ENCODE measurements around the gene RSBN1.

Gene RSBN1

DNA sequence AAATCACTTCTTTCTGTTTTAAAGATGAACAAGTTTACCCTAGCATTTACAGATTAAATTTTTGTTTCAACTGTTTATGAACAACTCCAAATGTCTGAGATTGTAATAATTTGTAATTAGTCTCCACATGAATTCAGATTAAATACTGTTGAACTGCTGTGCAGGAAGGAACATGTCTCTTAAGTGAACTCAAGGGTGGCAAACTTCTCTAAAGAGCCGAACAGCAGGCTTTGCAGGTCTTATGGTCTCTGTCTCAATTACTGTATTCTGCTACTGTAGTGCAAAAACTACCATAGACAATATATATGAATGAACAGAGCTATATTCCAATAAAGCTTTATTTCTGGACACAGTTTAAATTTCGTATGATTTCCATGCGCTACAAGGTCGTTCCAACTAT, 6.6 kb downstream of the RSBN1 start:
- Histone ChIP-seq H3K9ac (ENCODE audit: low read length) (no peak overlapping the region), H3K79me2 (ENCODE audit: insufficient read depth, low read length) (peaks cover 98% of the 10 kb centered on the region), H3K27ac (ENCODE audit: low read depth, low read length, poor library complexity, severe bottlenecking) (no peak overlapping the region), H4K20me1 (ENCODE audit: insufficient read depth, low read length) (0 out of 2 replicates have a peak, but pooled peaks cover 3% of the 10 kb centered on the region), H3K36me3 (ENCODE audit: insufficient read depth, low read length) (peaks cover 13% of the 10 kb centered on the region), H2AFZ (ENCODE audit: low read length) (no peak overlapping the region), H3K9me3 (ENCODE audit: low read length) (no peaks in the 10 kb centered on the region; the same call in 1 of the 2 replicates), H3F3A (ENCODE audit: insufficient read depth, low read length) (no peaks in the 10 kb centered on the region), H3K4me1 (ENCODE audit: insufficient read depth, low read length, severe bottlenecking) (peaks cover 32% of the 10 kb centered on the region), H3K27me3 (ENCODE audit: insufficient read depth, low read length) (no peaks in the 10 kb centered on the region), H3K4me3 (ENCODE audit: low read depth, low read length, poor library complexity, severe bottlenecking) (no peak overlapping the region), H3K4me2 (ENCODE audit: low read length) (0 out of 2 replicates have a peak overlapping the region, but pooled peaks have one; percentile 7), H3K9me2 (ENCODE audit: low read depth, low read length) (no peaks in the 10 kb centered on the region)
- TF ChIP-seq EZH2 (IDR thresholded peaks at IDR 0.05; ENCODE audit: borderline replicate concordance, low read length), result no peak
- TF ChIP-seq, protein P1, sequence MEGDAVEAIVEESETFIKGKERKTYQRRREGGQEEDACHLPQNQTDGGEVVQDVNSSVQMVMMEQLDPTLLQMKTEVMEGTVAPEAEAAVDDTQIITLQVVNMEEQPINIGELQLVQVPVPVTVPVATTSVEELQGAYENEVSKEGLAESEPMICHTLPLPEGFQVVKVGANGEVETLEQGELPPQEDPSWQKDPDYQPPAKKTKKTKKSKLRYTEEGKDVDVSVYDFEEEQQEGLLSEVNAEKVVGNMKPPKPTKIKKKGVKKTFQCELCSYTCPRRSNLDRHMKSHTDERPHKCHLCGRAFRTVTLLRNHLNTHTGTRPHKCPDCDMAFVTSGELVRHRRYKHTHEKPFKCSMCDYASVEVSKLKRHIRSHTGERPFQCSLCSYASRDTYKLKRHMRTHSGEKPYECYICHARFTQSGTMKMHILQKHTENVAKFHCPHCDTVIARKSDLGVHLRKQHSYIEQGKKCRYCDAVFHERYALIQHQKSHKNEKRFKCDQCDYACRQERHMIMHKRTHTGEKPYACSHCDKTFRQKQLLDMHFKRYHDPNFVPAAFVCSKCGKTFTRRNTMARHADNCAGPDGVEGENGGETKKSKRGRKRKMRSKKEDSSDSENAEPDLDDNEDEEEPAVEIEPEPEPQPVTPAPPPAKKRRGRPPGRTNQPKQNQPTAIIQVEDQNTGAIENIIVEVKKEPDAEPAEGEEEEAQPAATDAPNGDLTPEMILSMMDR (IDR thresholded peaks at IDR 0.05; ENCODE audit: low read length), result no peak

DNA sequence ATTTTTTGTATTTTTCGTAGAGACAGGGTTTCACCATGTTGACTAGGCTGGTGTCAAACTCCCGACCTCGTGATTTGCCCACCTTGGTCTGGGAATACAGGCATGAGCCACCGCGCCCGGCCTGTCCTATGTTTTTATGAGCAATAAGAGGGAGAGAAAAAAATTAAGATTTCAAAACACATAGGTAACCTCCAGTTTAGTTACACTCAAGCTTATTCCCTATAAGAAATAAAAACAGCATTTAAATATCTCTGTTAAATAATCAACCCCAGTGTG, 7.1 kb downstream of the RSBN1 start:
- Histone ChIP-seq H3K27me3 (ENCODE audit: insufficient read depth, low read length) (no peaks in the 10 kb centered on the region), H3K4me2 (ENCODE audit: low read length) (no peak overlapping the region), H2AFZ (ENCODE audit: low read length) (no peak overlapping the region), H3K9ac (ENCODE audit: low read length) (no peak overlapping the region), H3K9me3 (ENCODE audit: low read length) (no peaks in the 10 kb centered on the region; the same call in 1 of the 2 replicates), H3K4me3 (ENCODE audit: low read depth, low read length, poor library complexity, severe bottlenecking) (no peak overlapping the region), H3F3A (ENCODE audit: insufficient read depth, low read length) (no peaks in the 10 kb centered on the region), H3K4me1 (ENCODE audit: insufficient read depth, low read length, severe bottlenecking) (peaks cover 28% of the 10 kb centered on the region), H4K20me1 (ENCODE audit: insufficient read depth, low read length) (0 out of 2 replicates have a peak, but pooled peaks cover 3% of the 10 kb centered on the region), H3K36me3 (ENCODE audit: insufficient read depth, low read length) (peaks cover 13% of the 10 kb centered on the region), H3K27ac (ENCODE audit: low read depth, low read length, poor library complexity, severe bottlenecking) (no peak overlapping the region), H3K79me2 (ENCODE audit: insufficient read depth, low read length) (peaks cover 98% of the 10 kb centered on the region), H3K9me2 (ENCODE audit: low read depth, low read length) (no peaks in the 10 kb centered on the region)
- TF ChIP-seq, protein P1 (IDR thresholded peaks at IDR 0.05; ENCODE audit: low read length), result no peak
- no peak for TF ChIP-seq EZH2 (IDR thresholded peaks at IDR 0.05; ENCODE audit: borderline replicate concordance, low read length)

DNA sequence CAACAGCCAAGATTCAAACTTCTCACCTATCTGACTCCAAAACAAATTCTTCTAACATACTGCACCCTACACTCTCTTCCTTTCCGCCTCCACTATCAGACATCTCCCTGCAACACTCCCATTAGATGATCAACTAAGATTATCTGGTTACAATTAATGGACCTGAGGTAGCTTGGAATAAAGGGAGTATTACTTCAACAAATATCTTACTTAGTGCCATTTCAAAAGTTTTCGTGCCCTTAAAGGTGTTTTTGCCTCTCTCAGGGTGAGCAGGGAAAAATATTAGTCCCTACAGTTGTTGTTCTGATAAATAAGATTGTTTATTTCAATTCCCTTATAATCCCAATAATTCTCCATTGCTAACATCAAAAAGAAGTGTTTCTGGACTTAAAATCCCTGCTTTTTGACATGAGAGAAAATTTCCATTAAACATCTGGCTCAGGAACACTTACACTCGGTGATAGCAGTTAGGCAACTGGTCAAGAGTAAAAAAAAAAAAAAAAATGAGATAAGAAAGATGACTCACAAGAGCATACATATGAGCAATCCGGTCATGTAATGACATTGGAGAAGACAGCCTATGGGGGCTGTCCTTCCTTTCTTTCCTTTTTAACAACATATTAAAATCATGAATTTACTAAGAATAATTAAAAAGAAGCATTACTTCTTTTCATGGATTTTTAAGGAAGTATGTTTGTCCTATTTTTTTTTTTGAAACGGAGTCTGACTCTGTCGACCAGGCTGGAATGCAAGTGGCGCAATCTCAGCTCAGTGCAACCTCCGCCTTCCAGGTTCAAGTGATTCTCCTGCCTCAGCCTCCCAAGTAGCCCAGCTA, 7.6 kb downstream of the RSBN1 start:
- Histone ChIP-seq H3K27ac (ENCODE audit: low read depth, low read length, poor library complexity, severe bottlenecking) (no peak overlapping the region), H3K9me3 (ENCODE audit: low read length) (no peaks in the 10 kb centered on the region; the same call in 1 of the 2 replicates), H3K9ac (ENCODE audit: low read length) (no peak overlapping the region), H3K4me2 (ENCODE audit: low read length) (no peak overlapping the region), H3K79me2 (ENCODE audit: insufficient read depth, low read length) (peaks cover 98% of the 10 kb centered on the region), H4K20me1 (ENCODE audit: insufficient read depth, low read length) (0 out of 2 replicates have a peak, but pooled peaks cover 3% of the 10 kb centered on the region), H3K27me3 (ENCODE audit: insufficient read depth, low read length) (no peaks in the 10 kb centered on the region), H3K36me3 (ENCODE audit: insufficient read depth, low read length) (peaks cover 13% of the 10 kb centered on the region), H2AFZ (ENCODE audit: low read length) (no peak overlapping the region), H3F3A (ENCODE audit: insufficient read depth, low read length) (no peaks in the 10 kb centered on the region), H3K9me2 (ENCODE audit: low read depth, low read length) (no peaks in the 10 kb centered on the region), H3K4me3 (ENCODE audit: low read depth, low read length, poor library complexity, severe bottlenecking) (no peak overlapping the region), H3K4me1 (ENCODE audit: insufficient read depth, low read length, severe bottlenecking) (peaks cover 23% of the 10 kb centered on the region)
- TF ChIP-seq, protein P1 (IDR thresholded peaks at IDR 0.05; ENCODE audit: low read length), result no peak
- no peak for TF ChIP-seq EZH2 (IDR thresholded peaks at IDR 0.05; ENCODE audit: borderline replicate concordance, low read length)
